PC-3 (cell line): ENCODE measurements around the gene USP25. TPM values are rescaled to one million over a fixed set of nuclear protein-coding genes. Genes with fewer than 3 reads are reported as not detected.

Experiments
- ATAC-seq: fragments of 200-7000 bp; cut with Tn5 transposase; 2 replicates; pipeline ENCODE4 v1.9.1; 2020; ENCODE audit warnings: mild to moderate bottlenecking, moderate library complexity
- BruUV-seq: library from RNA; stranded (reverse); fragments of 400-500 nt; replicated peaks from 2 replicates; lab custom pipeline; 2021; lab: Mats Ljungman, UMichigan
- CTCF ChIA-PET: fragments of 300-600 bp; sonication (Branson Sonifier 250); formaldehyde crosslinking; loops from one replicate; lab custom pipeline; 2022; ENCODE audit warnings: antibody characterized with exemption; lab: Charles Lee
- POLR2A ChIA-PET: fragments of 300-600 bp; sonication (Branson Sonifier 250); formaldehyde crosslinking; loops from one replicate; lab custom pipeline; 2022; ENCODE audit warnings: antibody characterized with exemption; ENCODE audit not compliant: unreplicated experiment; lab: Charles Lee
- DNase-seq: peaks from one replicate; pipeline ENCODE4 v3.0.0-alpha.2; 2015
- H2AFZ ChIP-seq: fragments of 300-600 bp; sonication (generic); 2 replicates; pipeline ENCODE4 v1.6.0; 2016; ENCODE audit warnings: antibody characterized with exemption, low read length
- H3F3A ChIP-seq: fragments of 300-600 bp; sonication (generic); one replicate; pipeline ENCODE4 v1.6.0; 2017; ENCODE audit warnings: antibody characterized with exemption, low read length, control low read depth, mild to moderate bottlenecking; ENCODE audit not compliant: unreplicated experiment
- H3K27ac ChIP-seq: fragments of 300-600 bp; sonication (generic); 2 replicates; pipeline ENCODE4 v1.5.1; 2016; ENCODE audit warnings: mild to moderate bottlenecking, low read length
- H3K27me3 ChIP-seq: fragments of 300-600 bp; sonication (generic); 2 replicates; pipeline ENCODE4 v1.6.1; 2016; ENCODE audit warnings: low read length, mixed read lengths
- H3K36me3 ChIP-seq: fragments of 300-600 bp; sonication (generic); 2 replicates; pipeline ENCODE4 v1.6.1; 2016; ENCODE audit warnings: low read depth, mixed run types, low read length, mixed read lengths
- H3K4me1 ChIP-seq: fragments of 300-600 bp; sonication (generic); 2 replicates; pipeline ENCODE4 v1.5.1; 2016; ENCODE audit warnings: low read length; ENCODE audit not compliant: insufficient read depth
- H3K4me2 ChIP-seq: fragments of 300-600 bp; sonication (generic); 2 replicates; pipeline ENCODE4 v1.6.0; 2016; ENCODE audit warnings: low read length
- H3K4me3 ChIP-seq: fragments of 300-600 bp; sonication (generic); 2 replicates; pipeline ENCODE4 v1.5.1; 2016; ENCODE audit warnings: mild to moderate bottlenecking, low read length, mixed read lengths
- H3K79me2 ChIP-seq: fragments of 300-600 bp; sonication (generic); 2 replicates; pipeline ENCODE4 v1.6.1; 2017; ENCODE audit warnings: low read length, mixed read lengths
- H3K9ac ChIP-seq: fragments of 300-600 bp; sonication (generic); 2 replicates; pipeline ENCODE4 v1.6.0; 2016; ENCODE audit warnings: mild to moderate bottlenecking, low read length
- H3K9me2 ChIP-seq: fragments of 300-600 bp; sonication (generic); replicated peaks from 2 replicates; pipeline ENCODE4 v1.6.1; 2016; ENCODE audit warnings: mixed run types, low read length, mixed read lengths
- H3K9me3 ChIP-seq: fragments of 300-600 bp; sonication (generic); 2 replicates; pipeline ENCODE4 v1.6.1; 2016; ENCODE audit warnings: low read length, mixed read lengths
- H4K20me1 ChIP-seq: fragments of 300-600 bp; sonication (generic); 2 replicates; pipeline ENCODE4 v1.6.1; 2016; ENCODE audit warnings: low read length, mixed read lengths
- CTCF ChIP-seq: fragments of 300-600 bp; sonication (generic); conservative IDR thresholded peaks from 2 replicates; pipeline ENCODE4 v1.5.1; 2017; ENCODE audit warnings: antibody characterized with exemption, low read depth, mild to moderate bottlenecking, low read length
- EZH2 ChIP-seq: fragments of 300-600 bp; sonication (generic); IDR thresholded peaks from one replicate; pipeline ENCODE4 v1.6.1; 2017; ENCODE audit warnings: antibody characterized with exemption, mild to moderate bottlenecking, low read length; ENCODE audit not compliant: unreplicated experiment
- EZH2phosphoT487 ChIP-seq: fragments of 300-600 bp; sonication (generic); IDR thresholded peaks from 2 replicates; pipeline ENCODE4 v1.6.1; 2018; ENCODE audit warnings: mild to moderate bottlenecking, antibody characterized with exemption, low read length, borderline replicate concordance
- intact Hi-C: fragments of 100-400 bp; cut with micrococcal nuclease; formaldehyde crosslinking; loops from 2 replicates; pipeline ENCODE4 v1.9.0; 2023
- total RNA-seq: library from RNA; depleted of rRNA; stranded (reverse); fragments of >200 nt; gene quantifications from 2 replicates; pipeline ENCODE4 v1.2.3, GENCODE V29; 2014

Gene USP25
- total RNA-seq, 1 experiment from 2014 or later = 54.4 TPM

DNA sequence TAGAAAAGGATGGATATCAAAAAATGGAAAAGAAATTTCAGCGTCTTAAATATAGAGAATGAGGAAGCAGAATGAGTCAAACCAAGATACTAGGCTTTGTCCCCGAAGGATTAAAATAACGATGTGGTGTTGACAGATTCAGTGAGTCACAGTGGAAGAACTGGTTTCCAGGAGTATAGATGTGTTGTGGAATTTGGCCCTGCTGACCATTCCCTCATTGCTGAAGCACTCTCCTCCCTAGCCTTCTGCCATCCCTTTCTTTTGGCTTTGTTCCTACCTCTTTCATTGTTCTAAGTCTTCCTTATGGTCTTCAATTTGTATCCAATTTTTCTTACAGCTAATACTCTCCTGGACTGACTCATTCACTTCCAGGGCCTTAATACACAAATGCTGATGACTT is 23.1 kb upstream of the USP25 start:
- no TSS peak for BruUV-seq
- TF ChIP-seq EZH2phosphoT487 = no peak
- TF ChIP-seq CTCF = no peak
- TF ChIP-seq EZH2 = no peak
- Histone ChIP-seq H3K79me2 (no peaks in the 10 kb centered on the region), H2AFZ (no peak overlapping the region), H3F3A (peaks cover 6% of the 10 kb centered on the region), H3K36me3 (no peaks in the 10 kb centered on the region), H3K9me2 (no peaks in the 10 kb centered on the region), H3K27ac (peak overlapping the region; percentile 78), H3K4me3 (no peak overlapping the region), H3K27me3 (no peaks in the 10 kb centered on the region), H3K4me2 (peak overlapping the region; percentile 55; the same call in 1 of the 2 replicates), H3K4me1 (peaks cover 12% of the 10 kb centered on the region), H4K20me1 (no peaks in the 10 kb centered on the region), H3K9me3 (no peaks in the 10 kb centered on the region), H3K9ac (no peak overlapping the region)
- ATAC-seq (peak; percentile 100), DNase-seq (peak; percentile 99)
- intact Hi-C loops = loop anchor here (1.0 kb wide), 2 partner anchors 23 to 75 kb away; partner anchors contain the start of gene USP25
- ChIA-PET POLR2A (interaction anchor here (0.5 kb wide), 1 partner anchor 94 kb away, joined by 3 read pairs; no protein-coding TSS in a partner anchor), CTCF (no interaction called here)

DNA sequence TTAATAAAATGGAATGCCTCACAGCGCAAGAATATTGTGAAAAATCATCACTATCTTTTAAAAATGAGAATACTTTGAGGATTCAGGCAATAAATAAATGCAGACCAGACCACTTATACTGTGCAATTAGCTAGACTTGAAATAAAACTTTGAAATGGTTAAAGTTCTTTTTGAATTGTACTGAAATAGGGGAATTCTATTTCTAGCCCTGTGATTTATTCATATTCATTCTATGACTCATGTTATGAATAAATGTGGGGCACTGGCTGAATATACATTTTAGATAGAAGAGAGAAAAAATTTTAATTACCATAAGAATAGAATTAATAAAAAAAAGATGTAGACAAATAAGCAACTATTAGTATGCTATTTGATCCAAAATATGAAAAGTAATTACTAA is 16.4 kb upstream of the USP25 start:
- H3K27me3 ChIP-seq = no peaks in the 10 kb centered on the region
- no peaks in the 10 kb centered on the region for H3K79me2 ChIP-seq
- 0 out of 2 replicates have a peak, but pooled peaks cover 5% of the 10 kb centered on the region for H3K4me1 ChIP-seq
- ATAC-seq (no peak), DNase-seq (no peak)
- no peak overlapping the region for H3K9ac ChIP-seq
- POLR2A ChIA-PET = no interaction called here
- intact Hi-C loops = no loop called here
- H3K4me3 ChIP-seq = no peak overlapping the region
- H3K4me2 ChIP-seq = peak overlapping the region; percentile 0; the same call in 1 of the 2 replicates
- H4K20me1 ChIP-seq = no peaks in the 10 kb centered on the region
- no peaks in the 10 kb centered on the region for H3K9me2 ChIP-seq
- TF ChIP-seq EZH2 (no peak), CTCF (no peak), EZH2phosphoT487 (no peak)
- H3K27ac ChIP-seq = no peak overlapping the region
- H3K9me3 ChIP-seq = no peaks in the 10 kb centered on the region
- no TSS peak for BruUV-seq
- CTCF ChIA-PET = no interaction called here
- H3K36me3 ChIP-seq = no peaks in the 10 kb centered on the region
- no peak overlapping the region for H2AFZ ChIP-seq
- no peaks in the 10 kb centered on the region for H3F3A ChIP-seq

- Histone ChIP-seq H3K4me3 (no peak overlapping the region), H3K4me2 (no peak overlapping the region), H3K9ac (no peak overlapping the region), H3F3A (no peaks in the 10 kb centered on the region), H3K4me1 (peaks cover 13% of the 10 kb centered on the region), H3K9me3 (no peaks in the 10 kb centered on the region; the same call in 1 of the 2 replicates), H4K20me1 (no peaks in the 10 kb centered on the region), H3K79me2 (no peaks in the 10 kb centered on the region), H3K9me2 (no peaks in the 10 kb centered on the region), H3K36me3 (no peaks in the 10 kb centered on the region), H3K27me3 (no peaks in the 10 kb centered on the region), H2AFZ (no peak overlapping the region), H3K27ac (no peak overlapping the region)
- POLR2A ChIA-PET = no interaction called here
- intact Hi-C loops = no loop called here
- ATAC-seq = no peak
- BruUV-seq = no TSS peak
- TF ChIP-seq CTCF (no peak), EZH2 (no peak), EZH2phosphoT487 (no peak)
- no peak for DNase-seq
- CTCF ChIA-PET = no interaction called here
Measured at GRCh38 chr21:15718711-15719110, 11.1 kb upstream of the USP25 start.
